IMR-90 (cell line): ENCODE measurements around the gene FAM53B.

Experiments used
- BHLHE40 ChIP-seq: fragments of 150-350 bp; IDR thresholded peaks from 2 replicates; pipeline ENCODE4 v1.6.1; 2016; ENCODE audit warnings: mild to moderate bottlenecking, low read depth, low read length
- CEBPB ChIP-seq: IDR thresholded peaks from 2 replicates; pipeline ENCODE4 v1.6.1; 2012; ENCODE audit warnings: low read depth, low read length, improper control_type of control experiment
- CTCF ChIP-seq: conservative IDR thresholded peaks from 2 replicates; pipeline ENCODE4 v1.5.1; 2012; ENCODE audit warnings: mild to moderate bottlenecking, low read depth, low read length, improper control_type of control experiment
- ELK1 ChIP-seq: fragments of 150-350 bp; IDR thresholded peaks from 2 replicates; pipeline ENCODE4 v1.6.1; 2016; ENCODE audit warnings: low read depth, mild to moderate bottlenecking, low read length, moderate library complexity, borderline replicate concordance
- MAFK ChIP-seq: IDR thresholded peaks from 2 replicates; pipeline ENCODE4 v1.6.1; 2012; ENCODE audit warnings: low read depth, low read length, improper control_type of control experiment
- POLR2A ChIP-seq: IDR thresholded peaks from 2 replicates; pipeline ENCODE4 v1.6.1; 2012; ENCODE audit warnings: mild to moderate bottlenecking, low read depth, low read length
- RAD21 ChIP-seq: IDR thresholded peaks from 2 replicates; pipeline ENCODE4 v1.6.1; 2012; ENCODE audit warnings: low read length, improper control_type of control experiment
- RCOR1 ChIP-seq: IDR thresholded peaks from 2 replicates; pipeline ENCODE4 v1.6.1; 2012; ENCODE audit warnings: mild to moderate bottlenecking, low read length, improper control_type of control experiment; ENCODE audit not compliant: insufficient replicate concordance
- SMC3 ChIP-seq: fragments of 150-350 bp; IDR thresholded peaks from 2 replicates; pipeline ENCODE4 v1.6.1; 2016; ENCODE audit warnings: low read depth, mild to moderate bottlenecking, antibody characterized with exemption, low read length, moderate library complexity
- USF2 ChIP-seq: fragments of 150-350 bp; IDR thresholded peaks from 2 replicates; pipeline ENCODE4 v1.6.1; 2017; ENCODE audit warnings: mild to moderate bottlenecking, antibody characterized with exemption, low read length, low read depth

GRCh38 chr10:124660404-124661125 is 83.6 kb downstream of the FAM53B start:
- TF ChIP-seq RCOR1 = no peak
- TF ChIP-seq POLR2A = no peak
- TF ChIP-seq CTCF = no peak
- TF ChIP-seq USF2 = no peak
- no peak for TF ChIP-seq CEBPB
- no peak for TF ChIP-seq RAD21
- TF ChIP-seq SMC3 = no peak
- TF ChIP-seq ELK1 = no peak
- TF ChIP-seq BHLHE40 = no peak
- TF ChIP-seq MAFK = no peak
